LNCaP clone FGC (cell line): ENCODE measurements around the gene HLA-A.

Source experiments
- DNase-seq: peaks from one replicate; pipeline ENCODE4 v3.0.0-alpha.2; 2011; ENCODE audit warnings: low read depth
- H3K4me3 ChIP-seq: 2 replicates; pipeline ENCODE4 v1.5.1; 2011; ENCODE audit warnings: mild to moderate bottlenecking, low read depth, low read length, control low read depth
- TF ChIP-seq, protein P1 (sequence below): IDR thresholded peaks from 2 replicates; pipeline ENCODE4 v1.5.1; 2012; ENCODE audit warnings: mild to moderate bottlenecking; ENCODE audit not compliant: control insufficient read depth, insufficient read depth; ENCODE audit errors: extremely low read depth

HLA-A gene

DNA sequence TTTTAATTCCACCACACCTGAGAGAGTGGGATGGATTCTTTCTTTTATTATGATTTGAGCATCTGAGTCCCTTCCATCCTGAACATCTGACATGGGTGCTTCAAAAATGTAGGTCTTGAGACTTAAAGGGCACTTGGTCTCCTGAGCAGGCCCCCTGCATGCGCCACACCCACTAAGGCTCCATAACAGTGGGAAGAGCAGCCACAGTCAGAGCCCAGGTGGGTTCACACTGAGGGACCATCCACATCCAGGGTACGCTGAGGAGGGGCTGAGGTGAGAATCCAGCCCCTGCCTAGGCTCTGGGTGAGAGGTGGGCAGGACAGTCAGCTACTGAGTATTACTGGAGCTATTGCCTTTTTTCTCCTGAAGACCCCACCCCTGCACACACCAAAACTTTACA lies 42.7 kb downstream of the HLA-A start:
- no peak for DNase-seq
- H3K4me3 ChIP-seq: no peak overlapping the region
- TF ChIP-seq, protein P1, sequence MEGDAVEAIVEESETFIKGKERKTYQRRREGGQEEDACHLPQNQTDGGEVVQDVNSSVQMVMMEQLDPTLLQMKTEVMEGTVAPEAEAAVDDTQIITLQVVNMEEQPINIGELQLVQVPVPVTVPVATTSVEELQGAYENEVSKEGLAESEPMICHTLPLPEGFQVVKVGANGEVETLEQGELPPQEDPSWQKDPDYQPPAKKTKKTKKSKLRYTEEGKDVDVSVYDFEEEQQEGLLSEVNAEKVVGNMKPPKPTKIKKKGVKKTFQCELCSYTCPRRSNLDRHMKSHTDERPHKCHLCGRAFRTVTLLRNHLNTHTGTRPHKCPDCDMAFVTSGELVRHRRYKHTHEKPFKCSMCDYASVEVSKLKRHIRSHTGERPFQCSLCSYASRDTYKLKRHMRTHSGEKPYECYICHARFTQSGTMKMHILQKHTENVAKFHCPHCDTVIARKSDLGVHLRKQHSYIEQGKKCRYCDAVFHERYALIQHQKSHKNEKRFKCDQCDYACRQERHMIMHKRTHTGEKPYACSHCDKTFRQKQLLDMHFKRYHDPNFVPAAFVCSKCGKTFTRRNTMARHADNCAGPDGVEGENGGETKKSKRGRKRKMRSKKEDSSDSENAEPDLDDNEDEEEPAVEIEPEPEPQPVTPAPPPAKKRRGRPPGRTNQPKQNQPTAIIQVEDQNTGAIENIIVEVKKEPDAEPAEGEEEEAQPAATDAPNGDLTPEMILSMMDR: no peak

DNA sequence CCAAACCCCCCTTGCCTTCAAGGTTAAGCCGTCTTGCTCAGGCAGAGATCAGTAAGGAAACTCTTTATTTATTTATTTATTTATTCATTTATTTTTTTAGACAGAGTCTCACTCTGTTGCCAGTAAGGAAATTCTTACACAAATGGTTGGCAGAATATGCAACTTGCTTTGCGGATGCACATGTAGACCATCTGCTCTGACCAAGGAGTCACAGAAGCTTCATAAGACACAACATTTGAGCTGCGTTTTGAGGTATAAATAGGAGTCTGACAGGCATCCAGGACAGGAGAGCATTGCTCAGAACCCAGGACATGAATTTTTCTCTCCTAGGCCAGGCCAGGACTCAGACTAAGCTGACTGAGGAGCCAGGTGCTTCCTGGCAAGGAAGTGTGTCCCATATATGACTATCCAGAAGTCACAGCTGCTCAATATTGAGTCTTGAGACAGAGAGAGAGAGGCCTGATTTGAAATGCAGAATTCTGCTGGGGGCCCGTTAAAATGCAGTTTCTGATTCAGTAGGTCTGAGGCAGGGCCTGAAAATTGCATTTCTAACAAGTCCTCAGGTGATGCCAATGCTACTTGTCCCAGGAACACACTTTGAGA lies 43.9 kb downstream of the HLA-A start:
- no peak overlapping the region for H3K4me3 ChIP-seq
- TF ChIP-seq, protein P1: no peak
- no peak for DNase-seq

DNA sequence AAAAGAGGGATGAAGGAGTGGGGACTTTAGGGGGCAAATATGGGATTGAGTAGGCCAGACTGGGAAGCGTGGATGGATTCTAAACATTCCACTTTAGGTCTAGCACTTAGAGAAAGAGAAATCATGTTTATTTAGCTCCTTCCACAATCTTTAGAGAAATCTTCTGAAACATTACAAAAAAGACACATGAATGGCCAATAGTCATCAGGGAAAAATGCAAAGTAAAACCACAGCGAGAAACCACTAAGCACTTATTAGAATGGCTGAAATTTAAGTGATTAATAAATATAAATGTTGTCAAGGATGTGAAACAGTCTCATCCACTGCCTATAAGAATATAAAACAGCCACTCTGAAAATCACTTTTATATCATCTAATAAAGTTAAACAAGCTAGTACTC lies 46.9 kb downstream of the HLA-A start:
- DNase-seq: no peak
- TF ChIP-seq, protein P1: no peak
- H3K4me3 ChIP-seq: no peak overlapping the region

DNA sequence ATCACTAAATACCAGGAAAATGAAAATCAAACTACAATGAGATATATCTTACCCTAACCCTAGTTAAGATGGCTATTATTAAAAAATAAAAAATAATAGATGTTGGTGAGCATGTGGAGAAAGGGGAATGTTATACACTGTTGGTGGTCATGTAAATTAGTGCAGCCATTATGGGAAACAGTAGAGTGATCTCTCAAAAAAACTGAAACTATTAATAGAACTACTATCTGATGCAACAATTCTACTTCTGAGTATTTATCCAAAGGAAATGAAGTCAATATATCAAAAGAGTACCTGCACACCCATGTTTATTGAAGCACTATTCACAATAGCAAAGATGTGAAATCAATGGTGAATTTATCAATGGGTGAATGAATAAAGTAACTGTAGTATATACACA lies 48.6 kb downstream of the HLA-A start:
- H3K4me3 ChIP-seq: no peak overlapping the region
- no peak for DNase-seq
- TF ChIP-seq, protein P1: no peak

DNA sequence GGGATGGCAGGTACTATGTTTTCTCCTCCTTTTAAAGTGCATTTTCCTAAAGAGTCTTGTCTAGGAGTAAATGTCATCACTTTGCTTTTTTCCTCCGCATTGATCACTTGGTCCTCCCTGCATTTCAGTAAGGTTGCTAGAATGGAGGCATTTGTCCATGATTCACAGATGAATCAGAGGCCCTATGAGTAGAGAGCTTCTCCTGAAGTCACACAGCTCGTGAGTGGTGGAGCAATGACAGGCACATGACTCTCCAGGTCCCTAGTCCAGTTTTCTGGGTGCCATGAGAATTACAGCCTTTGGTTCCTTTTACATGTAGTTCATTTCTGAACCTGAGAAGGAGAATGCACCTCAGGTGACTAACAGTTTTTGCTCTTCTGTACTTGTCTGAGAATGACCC lies 50.5 kb downstream of the HLA-A start:
- no peak overlapping the region for H3K4me3 ChIP-seq
- TF ChIP-seq, protein P1: no peak
- no peak for DNase-seq

DNA sequence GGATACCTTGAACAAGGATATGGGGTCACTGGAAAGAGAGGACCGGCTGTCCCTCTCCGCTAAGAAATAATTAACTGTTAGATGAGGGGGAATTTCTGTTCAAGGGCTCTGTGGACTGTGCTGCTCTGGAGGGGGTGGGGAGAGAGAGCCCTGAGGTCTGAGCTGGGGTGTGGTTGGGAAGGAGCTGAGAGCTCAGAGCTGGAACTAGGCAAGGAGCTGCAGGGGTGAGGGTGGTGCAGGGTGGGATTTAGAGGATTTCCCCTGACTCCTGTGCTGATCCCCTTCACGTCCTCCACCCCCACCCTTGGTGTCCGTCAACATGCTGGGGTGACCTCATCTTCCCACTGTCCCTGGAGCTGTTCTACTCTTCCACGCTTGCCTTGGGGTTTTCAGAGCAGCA lies 52.5 kb downstream of the HLA-A start:
- H3K4me3 ChIP-seq: no peak overlapping the region
- TF ChIP-seq, protein P1: no peak
- no peak for DNase-seq

DNA sequence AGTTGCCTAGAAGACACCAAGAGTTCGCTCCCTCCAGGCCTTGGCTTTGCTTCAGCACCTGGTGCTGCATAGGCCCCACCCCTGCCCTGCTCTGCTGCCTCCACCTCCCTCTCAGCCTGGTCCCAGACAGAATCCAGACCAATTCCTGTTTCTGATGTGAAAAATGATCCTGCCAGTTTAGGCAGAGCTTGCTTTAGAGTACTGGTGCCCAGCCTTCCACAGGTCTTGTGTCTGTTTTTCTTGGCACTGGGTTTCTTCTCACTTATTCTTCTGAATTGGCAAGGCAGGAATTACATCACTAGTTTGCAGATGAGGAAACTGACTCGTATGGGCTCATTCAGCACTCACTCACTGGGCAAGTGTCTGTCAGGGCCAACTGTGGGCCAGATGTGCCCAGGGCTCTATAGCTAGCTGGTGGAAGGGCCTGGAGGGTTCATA lies 53.0 kb downstream of the HLA-A start:
- TF ChIP-seq, protein P1: no peak
- no peak overlapping the region for H3K4me3 ChIP-seq
- DNase-seq: no peak
